Stimulated activated CD8-positive, alpha-beta memory T cell treated with anti-CD3 and anti-CD28 coated beads, Interleukin-12 subunit alpha, Interleukin-12 subunit beta, amount 100 ng/mL, for 1 hour (primary cell): ENCODE results near the gene ACBD3.
"Not testable (repeated sequence)": the region's sequence is repeated elsewhere in the genome, so short reads cannot be mapped to it uniquely, and the experiment has no call there.

Source experiments
- DNase-seq: peaks from one replicate; pipeline ENCODE4 v3.0.0-alpha.2; 2020; ENCODE audit warnings: low read depth

The ACBD3 gene

DNA sequence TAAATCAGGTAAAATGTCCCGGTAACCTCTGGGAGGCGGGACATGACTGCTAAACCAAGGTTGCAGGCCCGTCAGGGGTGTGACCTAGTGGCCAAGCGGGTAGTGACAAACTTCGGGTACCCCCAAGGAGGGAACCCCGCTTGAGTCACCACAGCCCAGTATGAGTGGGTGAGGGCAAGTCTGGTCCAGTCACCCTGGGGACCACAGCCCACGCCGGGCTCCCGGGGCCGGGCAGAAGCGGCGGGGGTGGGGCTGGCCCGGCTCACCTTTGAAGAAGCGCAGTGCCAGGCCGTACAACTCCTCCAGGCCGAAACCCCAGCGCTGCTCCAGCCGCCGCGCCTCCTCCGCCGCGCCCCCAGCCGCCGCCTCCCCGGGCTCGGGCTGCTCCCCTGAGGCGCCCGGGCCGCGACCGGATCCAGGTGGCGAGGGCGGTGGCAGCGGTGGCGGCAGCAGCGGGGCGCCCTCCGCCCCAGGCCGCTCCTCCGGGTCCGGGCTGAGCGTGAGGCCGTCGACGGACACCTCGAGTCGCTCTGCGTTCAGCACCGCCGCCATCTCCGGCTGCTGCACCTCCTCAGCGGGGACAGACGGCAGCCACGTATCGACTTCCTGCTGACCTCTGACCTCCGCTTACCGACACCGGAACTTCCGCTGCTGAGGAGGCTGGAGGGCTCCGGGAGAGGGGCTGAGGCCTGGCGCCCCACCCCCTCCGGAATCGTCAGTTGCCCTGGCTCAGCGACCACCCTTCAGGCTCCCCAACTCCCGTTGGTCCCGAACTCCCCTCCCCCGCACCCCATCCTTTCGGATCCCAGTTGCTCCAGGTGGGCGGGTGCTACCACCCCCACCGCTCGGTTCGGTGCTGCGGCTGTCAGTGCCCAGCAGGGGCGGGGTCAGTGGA lies at the start of gene ACBD3:
Gene ACBD3 (minus strand): TSS at position 618 of the 895 bp plus-strand sequence. CDS start 66 bp downstream, at position 552.
- peak; percentile 71 for DNase-seq

DNA sequence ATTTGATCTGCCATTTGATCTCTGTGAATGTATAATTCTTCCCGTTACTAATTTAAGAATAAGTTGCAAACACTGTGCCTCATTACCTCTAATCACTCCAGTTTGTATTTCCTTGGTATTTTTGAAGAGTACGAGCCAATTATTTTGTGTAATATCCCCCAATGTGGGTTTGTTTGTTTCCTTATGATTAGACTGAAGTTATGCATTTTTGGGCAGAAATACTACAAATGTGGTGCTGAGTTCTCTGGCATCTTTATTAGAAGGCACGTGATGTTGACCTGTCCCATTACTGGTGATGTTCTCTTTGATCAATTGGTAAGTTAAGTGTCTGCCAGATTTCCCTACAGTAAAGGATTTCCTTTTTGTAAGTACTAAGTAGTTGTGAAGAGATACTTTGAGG lies 47.3 kb upstream of the ACBD3 start:
- no peak for DNase-seq

DNA sequence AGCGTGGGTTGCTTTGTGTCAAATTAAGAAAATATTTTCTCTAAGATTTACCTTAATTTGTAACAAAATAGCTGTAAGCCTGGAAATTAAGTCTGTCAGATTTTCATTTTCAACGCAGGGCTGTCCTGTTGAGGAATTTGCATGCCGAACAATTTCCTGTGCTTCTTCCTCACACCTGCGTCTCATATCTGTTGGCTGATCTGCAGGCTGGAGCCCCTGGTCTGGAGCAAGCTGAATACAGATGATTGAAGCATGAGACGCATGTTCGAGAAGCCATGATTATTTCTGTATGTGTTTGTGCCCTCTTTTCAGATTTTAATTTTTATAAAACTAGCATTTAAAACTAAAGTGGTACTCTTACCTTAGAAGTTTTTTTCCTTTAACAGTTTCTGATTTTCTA lies 46.8 kb upstream of the ACBD3 start:
- DNase-seq = no peak

DNA sequence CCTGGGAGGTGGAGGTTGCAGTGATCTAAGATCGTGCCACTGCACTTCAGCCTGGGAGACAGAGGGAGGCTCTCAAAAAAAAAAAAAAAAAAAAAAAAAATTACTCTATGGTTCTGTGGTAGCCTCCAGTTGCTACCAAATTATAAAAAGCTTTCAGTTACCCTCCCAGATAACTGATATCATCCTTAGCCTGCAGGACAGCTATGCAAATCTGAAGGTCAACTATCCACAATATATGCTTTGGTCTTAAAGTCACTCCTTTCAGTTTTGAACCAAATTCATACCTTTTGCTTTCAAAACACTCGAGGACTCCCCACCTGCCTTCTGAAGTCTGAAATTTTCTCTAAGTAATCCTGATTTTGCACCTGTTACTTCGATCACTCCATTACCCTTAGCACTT lies 40.1 kb upstream of the ACBD3 start:
- no peak for DNase-seq

DNA sequence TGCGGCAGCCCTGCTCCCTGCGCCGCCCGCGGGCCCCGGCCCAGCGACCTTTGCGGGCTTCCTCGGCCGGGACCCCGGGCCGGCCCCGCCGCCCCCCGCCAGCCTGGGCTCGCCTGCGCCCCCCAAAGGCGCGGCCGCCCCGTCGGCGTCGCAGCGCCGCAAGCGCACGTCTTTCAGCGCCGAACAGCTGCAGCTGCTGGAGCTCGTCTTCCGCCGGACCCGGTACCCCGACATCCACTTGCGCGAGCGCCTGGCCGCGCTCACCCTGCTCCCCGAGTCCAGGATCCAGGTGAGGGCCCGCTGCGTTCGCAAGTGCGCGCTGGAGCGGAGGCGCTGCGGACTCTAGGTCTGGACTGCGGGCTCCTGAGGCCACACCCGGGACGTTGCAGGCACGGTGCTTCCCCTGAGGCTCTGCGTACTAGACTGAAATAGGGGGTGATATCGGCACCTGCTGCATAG lies 37.3 kb upstream of the ACBD3 start:
- no peak for DNase-seq

DNA sequence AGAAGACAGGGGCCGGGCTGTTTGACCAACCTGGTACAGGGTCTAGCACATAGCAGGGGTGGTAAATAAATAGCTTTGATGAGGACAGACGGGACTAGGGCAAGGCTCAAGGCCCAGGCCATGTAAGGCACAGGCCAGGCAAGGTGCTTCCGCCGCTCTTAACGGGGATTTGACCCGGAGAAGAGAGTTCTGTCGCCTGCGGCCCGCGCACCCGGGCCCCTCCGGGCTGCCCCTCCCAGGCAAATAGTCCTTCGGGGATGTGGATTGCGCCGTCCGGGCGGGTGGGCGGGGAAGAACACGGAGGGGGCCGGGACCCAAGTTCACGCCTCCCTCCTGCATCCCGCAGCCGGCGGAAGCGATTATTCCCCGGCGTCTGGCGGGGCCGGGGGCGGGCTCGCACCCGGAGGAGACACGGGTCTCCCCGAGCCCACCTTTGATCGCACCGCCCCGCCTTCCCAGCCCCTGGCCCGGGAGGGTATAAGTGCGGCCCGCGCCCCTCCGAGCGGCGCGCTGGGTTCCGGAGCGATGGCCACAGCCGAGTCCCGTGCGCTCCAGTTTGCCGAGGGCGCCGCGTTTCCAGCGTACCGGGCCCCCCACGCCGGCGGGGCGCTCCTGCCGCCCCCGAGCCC lies 36.7 kb upstream of the ACBD3 start, which contains the start of gene MIXL1:
Gene MIXL1 (plus strand): TSS at position 508 of the 629 bp plus-strand sequence. CDS start 18 bp downstream, at position 526.
- no peak for DNase-seq

DNA sequence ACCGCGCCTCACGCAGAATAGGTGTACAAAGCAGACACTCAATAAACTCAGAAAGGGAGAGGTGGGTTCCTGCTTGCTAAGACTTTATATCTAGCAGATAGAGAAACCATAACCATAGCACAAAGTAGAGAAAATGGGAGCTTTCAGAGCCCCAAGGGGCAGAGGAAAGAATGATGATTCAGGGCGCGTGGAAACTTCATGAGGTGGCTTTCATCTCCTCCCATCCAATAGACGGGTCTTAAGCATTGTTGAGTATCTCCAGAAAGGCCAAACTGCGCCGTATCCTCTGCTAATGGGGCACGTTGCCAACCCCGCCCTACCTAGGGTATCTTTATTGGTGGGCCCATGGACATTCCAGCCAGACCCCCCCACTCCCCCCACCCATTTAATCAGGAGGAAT lies 36.1 kb upstream of the ACBD3 start:
- no peak for DNase-seq

DNA sequence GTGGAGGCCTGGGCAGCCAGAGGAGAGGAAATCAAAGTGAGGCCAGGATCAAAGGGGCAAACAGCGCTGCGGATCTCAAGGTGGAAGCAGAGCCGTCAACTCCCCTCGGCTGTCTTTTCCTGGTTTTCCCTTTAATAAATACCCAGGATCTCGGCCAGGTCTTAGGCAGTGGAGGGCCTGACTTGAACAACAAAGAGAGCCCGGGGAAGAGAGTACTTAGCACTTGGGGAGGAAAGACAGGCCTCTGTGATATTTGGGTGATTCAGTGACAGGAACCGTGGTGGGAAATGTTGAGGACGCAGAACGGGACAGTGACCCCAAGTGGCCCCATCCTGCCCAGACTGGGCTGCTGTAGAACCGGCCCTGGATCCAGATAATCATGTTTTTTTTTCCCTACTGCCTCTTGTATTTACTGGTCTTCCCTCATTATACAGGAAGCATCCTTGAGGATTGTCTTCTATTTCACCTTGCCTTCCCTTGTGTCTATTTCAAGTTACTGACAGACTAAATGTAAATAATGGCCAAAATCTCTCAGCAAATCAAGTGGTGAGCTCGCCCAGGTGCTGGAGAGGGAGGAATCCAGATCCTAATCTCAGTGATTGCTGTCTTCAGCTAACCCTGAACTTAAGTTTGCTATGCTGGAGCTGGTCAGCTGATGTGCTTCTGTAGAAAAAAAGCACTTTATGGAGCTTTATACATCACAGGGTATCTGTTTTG lies 34.1 kb upstream of the ACBD3 start:
- DNase-seq = no peak

DNA sequence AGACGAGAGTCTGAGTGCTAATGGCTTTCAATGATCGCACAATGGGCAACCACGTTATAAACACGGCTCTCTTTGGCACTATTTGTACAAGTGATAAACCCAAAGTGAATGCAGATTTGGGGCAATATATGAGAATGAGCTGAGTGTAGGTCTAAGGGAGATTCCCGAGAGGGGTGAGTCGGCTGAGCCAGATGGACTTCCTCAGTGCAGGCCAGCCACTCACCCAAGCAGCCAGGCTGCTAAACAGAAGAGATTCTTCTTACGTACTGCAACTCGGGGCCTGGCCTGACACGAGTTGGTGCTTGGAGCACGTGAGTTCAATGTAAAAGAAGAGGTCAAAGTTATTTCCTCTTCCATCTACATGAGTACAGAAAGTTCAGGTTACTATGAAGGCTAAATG lies 30.7 kb upstream of the ACBD3 start:
- no peak for DNase-seq

DNA sequence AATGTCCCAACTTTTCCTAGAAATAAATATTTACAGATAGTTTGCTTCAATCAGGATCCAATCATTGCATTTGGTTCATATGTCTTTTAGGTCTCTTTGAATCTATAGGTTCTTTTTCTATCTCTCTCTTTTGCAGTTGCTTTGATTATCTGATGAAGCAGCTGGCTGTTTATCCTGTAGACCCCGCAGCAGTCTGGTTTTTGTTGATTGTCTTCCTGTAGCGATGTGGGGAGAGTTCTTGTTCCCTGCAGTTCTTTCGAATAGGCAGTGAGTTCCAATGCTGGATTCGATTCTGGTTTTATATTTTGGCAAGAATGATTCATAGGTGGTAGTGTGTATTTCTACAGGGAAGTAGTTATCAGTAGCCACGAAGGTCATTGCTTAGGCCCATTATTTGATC lies 29.5 kb upstream of the ACBD3 start:
- no peak for DNase-seq

DNA sequence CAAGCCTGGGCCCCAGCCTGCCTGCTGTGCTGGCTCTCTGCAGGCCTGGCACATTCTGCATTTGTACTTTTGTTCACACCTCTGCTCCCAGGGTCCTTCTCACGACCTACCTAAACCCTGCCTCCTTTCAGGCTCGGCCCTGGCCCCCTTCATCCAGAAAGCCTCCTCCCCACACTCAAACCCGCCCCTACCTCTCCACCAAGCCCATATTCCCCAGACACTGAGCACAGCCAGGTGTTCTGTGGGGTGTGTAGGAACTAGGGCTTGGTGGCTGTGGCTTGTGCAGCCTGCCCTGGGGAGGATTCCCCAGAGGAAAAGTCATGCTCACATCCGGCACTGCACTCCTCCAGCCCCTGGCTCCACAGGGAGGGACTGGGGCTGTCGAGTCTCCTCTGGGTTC lies 28.7 kb upstream of the ACBD3 start:
- no peak for DNase-seq

DNA sequence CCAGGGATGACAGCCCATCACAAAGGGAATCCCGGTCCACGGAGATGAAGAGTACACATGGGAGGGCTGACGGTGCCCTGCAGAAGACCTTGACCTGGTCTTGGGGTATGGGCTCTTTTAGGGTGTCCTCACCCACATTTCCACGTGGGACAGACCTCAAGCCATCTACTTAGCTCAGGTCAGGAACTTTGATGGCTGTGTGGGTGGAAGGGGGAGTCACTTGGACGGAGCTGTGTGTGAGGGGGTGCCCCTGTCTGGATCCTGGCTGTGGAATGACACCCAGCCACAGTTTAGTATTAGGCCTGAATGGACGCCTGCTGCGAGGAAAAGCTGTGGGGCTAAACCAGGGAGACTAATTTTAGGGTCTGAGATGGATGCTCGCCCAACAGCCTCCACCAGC lies 26.0 kb upstream of the ACBD3 start:
- DNase-seq = no peak

DNA sequence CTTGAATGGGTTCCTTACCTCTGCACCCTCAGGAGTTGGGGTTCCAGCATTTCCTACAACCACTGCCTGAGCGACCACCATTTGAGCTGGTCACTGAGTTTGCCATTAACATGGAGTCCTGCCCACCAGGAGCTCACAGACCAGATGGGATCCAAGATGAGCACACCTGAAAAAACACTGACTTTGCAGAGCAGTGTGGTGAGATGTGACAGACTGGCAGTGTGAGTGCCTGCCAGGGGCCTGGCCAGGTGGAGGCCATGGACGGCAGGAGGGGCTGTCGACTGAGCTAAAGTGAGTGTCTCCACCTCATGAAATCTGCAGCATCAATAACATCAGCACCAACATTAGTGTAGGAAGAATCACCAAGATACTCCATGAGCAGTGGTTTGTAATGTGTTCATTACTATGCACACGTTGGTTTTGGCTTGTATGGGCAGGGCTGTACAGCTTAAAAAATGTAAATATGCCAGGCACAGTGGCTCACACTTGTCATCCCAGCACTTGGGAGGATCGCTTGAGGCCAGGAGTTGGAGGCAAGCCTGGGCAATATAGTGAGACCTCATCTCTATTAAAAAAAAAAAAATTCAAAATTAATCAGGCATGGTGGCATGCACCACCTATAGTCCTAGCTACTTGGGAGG lies 24.8 kb upstream of the ACBD3 start:
- DNase-seq = no peak

DNA sequence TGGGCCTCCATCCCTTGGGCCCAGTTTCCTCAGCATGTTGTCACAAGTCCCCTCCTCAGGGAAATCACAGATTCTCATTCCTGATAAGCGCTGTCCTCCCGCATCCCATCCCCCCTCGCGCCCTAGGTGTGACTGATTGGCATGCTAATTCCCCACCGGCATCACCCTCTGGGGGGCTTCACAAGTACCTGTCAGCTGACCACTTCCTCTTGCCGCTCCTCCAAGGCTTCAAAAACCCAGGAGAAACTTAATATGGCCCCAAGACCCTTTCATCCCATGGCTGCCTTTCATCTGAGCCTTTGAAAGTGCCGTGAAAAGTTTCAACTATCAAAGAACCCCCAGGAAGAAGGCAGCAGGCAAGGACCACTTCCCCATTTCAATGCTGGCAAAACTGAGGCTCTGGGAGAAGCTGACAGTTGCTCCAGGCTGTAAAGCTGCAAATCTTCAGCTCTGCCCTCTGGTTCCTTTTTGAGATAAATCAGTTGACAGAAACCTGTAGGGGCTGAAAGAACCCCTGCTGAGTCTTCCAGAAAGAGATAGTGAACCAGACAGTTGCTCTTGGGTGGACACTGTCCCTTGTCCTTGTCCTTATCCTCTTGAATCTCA lies 24.1 kb upstream of the ACBD3 start:
- DNase-seq = no peak

DNA sequence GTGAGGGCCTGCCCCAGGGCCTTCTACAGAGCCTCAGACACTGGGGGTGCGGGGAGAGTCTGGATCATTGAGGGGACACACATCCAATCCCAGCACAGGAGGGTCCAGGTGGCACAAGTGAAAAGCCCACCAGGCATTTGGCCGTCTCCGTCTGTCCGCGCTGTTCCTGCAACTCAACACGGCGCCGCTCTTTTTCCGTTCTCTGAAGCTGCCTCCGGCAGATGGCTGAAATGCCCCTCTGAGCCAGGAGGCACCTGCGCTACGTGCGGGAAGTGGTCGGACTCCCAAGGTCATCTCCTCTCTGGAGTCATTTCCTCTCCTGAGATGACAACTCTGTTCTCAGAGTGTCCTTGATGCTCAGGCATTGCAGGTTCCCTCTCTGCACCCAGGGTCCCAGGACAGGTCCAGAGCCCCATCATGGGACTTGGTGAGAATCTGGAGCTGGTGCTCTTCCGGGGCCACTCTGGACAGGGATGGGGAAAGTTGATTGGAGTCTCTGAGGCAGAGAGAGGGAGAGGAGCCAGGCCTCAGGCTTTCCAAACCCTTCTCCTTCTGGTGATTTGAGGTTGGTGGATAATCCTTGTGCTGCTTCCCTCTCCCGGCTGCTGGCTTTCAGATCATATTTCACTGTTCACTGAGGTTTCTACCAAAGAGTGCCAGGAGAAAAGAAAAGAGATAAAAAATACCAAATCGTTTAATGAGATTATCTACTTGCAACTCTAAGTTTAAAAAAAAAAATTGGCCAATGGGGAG lies 22.9 kb upstream of the ACBD3 start:
- DNase-seq = no peak

DNA sequence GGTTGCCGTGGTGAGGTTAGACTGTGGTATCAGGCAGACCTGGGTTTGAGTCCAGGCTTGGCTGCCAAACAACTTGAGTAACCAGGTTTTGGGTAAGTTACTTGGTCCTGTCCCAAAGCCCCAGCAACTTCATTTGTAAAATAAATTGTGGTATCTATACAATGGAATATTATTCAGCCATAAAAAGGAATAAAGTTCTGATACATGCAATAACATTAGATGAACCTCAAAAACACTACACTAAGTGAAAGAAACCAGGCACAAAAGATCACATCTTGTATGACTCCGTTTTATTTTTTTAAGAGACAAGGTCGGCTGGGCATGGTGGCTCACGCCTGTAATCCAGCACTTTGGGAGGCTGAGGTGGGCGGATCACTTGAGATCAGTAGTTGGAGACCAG lies 20.5 kb upstream of the ACBD3 start:
- no peak for DNase-seq

DNA sequence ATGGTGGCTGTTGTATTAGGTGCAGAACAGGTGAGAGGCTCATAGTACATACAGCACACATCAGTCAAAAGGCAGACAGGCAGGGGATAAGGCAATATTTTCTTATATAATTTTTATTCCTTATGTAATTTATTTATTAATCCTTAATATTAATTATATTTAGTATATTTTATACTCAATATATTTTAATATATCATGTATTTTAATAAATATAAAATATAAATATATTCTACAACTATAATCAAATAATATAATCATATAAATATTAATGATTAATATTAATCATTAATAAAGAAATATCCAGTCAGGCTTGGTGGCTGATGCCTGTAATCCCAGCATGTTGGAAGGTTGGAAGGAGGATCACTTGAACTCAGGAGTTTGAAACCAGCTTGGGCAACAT lies 17.7 kb upstream of the ACBD3 start:
- no peak for DNase-seq

DNA sequence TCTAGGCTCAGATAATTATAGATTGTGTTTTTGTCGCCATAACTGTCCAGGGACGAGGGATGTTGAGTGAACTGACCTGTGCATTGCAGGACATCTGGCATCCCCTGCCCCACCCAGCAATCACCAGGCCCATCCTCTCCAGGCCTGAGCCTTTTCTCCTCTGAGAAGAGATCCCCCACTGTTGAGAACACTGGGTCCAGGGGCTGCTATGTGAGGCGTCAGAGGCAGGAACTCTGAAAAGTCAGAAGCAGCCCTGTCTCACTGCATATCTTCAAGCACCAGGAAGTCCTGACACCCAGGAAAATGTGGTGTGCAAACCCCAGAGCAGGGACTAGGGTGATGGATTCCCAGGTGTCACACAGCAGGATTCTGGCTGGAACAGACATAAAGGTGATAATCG lies 17.1 kb upstream of the ACBD3 start:
- no peak for DNase-seq

DNA sequence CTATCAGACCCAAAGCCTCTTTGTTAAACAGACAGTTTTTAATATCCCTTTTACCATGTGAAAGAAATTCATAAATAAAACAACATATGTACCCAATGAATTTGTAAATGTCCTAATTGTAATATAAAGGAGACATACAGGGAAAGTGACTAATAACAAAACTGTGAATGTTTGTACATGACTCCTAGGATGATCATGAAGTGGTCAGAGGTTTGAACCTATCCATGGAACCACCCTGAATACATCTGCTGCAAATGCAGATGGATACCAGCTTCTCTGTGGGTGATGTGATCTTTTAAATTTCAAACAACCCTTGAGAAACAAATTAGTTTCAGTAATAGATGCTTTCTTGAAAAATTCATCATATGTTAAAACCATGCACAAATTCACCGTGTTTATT lies 16.7 kb upstream of the ACBD3 start:
- DNase-seq = no peak

DNA sequence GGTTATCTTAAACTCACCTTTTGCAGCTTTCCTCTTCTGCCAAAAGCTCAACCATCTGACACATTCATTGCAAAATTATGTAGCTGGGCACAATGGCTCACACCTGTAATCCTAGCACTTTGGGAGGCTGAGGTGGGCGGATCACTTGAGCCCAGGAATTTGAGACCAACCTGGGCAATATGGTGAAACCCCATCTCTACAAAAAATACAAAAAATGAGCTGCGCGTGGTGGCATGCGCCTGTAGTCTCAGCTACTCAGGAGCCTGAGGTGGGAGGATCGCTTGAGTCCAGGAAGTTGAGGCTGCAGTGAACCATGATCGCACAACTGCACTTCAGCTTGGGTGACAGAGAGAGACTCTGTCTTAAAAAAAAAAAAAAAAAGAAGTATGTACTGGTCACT lies 16.1 kb upstream of the ACBD3 start:
- not testable (repeated sequence) for DNase-seq

DNA sequence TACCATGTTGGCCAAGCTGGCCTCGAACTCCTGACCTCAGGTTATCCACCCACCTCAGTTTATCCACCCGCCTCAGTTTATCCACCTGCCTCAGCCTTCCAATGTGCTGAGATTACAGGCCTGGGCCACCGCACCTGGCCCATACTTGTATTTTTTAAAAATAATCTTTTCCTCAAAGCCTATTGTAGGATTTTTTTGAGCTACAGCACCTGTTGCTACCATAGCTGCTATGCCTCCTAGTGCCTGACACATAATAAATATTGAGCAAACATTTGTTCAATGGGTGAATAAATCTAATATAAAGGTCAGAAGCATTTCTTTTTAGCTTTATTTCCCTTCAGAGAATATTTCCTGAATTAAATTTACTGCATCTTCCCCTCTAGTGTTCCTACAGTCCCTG lies 15.7 kb upstream of the ACBD3 start:
- no peak for DNase-seq
